HK-2 (cell line): ENCODE results near the gene BIK.

Experiments
- DNase-seq: peaks from one replicate; pipeline ENCODE4 v3.0.0-alpha.2; 2018; ENCODE audit not compliant: unreplicated experiment

Gene BIK, protein sequence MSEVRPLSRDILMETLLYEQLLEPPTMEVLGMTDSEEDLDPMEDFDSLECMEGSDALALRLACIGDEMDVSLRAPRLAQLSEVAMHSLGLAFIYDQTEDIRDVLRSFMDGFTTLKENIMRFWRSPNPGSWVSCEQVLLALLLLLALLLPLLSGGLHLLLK

DNA sequence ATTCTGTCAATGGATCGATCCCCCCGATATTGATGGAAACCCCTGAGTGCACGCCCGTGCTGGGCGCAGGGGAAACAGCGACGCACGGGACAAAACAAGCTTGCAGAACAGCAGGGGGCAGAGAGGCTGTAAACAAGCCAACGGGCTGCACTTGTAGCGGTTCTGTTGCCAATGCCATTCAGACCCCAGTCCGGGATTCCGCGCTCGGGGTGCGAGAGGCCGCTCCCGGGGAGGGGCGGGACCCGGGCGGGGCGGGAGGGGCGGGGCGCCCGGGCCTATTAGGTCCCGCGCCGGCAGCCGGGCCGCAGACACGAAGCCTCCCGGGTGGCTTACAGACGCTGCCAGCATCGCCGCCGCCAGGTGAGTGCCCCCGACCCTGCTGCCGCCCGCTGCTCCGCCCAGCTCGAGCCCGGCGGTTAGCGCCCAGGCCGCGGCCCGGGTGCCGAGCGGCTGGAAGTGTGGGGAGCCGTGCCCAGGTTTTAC is at the start of gene BIK:
TSS of gene BIK (plus strand) at position 307 of the 483 bp plus-strand sequence. CDS start 13,273 bp downstream, outside the sequence.
- DNase-seq = peak; percentile 50

DNA sequence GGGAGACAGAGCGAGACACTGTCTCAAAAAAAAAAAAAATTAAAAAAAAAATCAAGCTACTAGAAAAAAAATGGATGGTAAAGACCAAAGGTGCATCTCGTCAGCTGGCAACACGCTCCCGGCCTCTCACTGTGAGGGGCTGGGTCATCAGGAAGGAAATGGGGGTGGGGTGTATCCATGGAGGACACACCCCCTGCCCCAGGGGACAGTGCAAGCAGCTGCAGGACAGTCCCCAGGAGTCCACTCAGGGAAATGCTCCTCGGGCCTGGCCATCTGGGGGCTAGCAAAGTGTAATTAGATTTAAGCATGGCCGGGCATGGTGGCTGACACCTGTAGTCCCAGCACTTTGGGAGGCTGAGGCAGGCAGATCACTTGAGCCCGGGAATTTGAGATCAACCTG is 44.4 kb upstream of the BIK start:
- no peak for DNase-seq

DNA sequence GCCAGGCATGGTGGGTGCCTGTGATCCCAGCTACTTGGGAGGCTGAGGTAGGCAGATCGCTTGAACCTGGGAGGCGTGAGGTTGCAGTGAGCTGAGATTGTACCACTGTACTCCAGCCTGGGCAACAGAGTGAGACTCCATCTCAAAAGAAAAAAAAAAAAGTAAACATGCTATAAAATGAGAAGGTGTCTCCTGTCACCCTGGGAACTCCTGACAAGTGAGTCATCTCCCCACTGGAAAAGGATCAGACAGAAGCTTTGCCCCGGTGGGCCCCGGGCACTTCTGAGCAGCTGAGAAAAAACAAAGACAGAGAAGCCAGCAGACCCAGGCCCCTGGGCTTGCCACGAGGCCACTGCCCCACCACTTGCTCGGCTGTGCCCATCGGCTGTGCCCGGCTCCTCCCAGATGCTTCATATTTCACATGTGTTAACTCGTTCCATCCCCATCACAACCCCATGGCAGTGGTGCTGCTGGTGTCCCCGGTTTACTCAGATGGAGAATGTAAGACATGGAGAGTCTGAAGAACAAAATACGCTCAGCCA is 43.6 kb upstream of the BIK start:
- peak; percentile 55 for DNase-seq

DNA sequence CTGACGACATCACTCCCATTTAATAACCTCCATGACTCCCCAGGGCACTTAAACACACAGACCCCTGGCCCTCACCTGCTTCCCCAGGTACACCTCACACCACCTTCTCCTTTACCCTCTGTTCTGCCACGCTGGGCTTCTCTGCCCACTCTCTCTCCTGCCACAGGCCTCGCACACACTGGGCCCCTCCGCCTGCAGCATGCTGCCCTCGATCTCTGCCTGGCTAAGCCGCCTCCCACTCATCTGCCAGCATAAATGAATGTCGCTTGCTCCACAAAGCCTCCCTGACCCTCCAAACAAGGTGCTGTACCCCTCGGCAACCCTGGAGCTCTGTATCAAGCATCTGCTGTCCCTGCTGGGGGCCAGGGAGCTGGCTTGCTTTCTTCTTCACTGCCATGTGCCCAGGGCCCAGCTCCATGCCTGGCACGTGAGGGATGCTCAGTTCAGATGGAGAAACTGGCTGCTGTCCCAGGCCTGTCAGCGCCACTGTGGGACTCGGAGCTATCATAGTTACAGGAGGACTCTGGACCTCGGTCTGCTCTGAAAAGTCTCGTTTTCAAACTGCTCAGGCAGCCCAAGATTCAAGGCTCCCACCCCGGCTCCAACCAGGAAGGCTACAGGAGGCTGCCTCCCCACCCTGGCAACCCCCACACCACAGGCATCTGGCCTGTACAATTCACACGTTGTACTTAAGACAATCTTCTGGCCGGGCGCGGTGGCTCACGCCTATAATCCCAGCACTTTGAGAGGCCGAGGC is 33.3 kb upstream of the BIK start:
- no peak for DNase-seq

DNA sequence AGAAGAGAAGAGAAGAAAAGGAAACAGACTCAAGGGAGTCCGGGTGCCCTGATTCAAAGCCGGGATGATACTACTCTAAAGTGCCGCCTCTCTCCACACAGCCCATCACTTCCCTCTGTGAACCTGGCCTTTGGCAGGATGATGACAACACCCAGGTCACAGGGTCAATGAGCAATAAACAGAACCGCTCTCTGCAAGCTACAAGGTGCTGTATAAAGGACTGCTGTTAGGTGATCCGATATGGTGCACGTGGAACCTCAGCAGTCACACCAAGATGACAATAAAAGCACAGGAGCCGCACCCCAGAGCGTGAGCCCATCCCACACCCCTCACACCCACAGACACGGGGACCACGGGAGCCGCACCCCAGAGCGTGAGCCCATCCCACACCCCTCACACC is 32.0 kb upstream of the BIK start:
- no peak for DNase-seq

DNA sequence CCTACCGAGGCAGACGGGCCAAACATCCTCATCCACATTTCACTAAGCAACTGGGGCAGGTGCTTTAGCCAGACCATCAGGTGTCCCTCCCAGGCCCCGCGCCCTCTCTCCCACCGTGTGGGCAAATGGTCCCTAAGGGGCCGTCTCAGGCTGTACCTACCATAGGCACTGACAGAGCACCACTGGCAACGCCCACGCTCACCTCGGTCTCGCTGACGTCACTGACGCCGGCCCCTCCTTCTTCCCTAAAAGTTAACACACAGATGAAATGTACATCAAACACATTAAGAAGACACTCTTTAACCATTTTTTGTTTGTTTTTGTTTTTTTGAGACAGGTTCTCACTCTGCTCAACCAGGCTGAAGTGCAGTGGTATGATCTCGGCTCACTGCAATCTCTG is 30.8 kb upstream of the BIK start:
- no peak for DNase-seq

DNA sequence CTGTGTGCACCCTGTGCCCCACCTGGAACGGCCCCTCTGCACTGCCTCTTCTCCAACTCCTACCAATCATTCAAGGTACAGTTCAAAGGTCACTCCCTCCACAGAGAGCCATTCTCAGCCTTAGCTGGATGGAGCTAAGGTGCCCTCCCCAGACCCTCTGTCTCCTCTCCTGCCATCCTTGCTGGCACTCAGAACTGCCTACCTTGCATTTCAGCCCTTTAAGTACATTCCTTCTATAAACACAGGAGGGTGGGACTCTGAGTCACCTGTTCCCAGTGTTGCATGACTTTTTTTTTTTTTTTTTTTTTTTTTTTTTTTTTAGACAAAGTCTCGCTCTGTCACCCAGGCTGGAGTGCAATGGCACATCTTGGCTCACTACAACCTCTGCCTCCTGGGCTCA is 29.9 kb upstream of the BIK start:
- no peak for DNase-seq

DNA sequence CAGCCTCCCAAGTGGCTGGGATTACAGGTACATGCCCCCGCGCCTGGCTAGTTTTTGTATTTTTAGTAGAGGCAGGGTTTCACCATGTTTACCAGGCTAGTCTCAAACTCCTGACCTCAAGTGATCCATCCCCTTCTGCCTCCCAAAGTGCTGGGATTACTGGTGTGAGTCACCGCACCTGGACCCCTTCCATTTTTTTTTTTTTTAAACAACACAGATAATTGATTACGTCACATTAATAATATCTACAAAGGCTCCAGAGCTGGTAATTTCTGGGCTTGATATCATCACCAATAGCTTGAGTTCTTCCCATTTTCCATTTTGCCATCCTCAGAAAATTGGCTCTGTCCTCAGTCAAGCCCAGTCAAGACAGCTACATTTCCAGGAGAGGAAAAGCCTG is 28.6 kb upstream of the BIK start:
- no peak for DNase-seq

DNA sequence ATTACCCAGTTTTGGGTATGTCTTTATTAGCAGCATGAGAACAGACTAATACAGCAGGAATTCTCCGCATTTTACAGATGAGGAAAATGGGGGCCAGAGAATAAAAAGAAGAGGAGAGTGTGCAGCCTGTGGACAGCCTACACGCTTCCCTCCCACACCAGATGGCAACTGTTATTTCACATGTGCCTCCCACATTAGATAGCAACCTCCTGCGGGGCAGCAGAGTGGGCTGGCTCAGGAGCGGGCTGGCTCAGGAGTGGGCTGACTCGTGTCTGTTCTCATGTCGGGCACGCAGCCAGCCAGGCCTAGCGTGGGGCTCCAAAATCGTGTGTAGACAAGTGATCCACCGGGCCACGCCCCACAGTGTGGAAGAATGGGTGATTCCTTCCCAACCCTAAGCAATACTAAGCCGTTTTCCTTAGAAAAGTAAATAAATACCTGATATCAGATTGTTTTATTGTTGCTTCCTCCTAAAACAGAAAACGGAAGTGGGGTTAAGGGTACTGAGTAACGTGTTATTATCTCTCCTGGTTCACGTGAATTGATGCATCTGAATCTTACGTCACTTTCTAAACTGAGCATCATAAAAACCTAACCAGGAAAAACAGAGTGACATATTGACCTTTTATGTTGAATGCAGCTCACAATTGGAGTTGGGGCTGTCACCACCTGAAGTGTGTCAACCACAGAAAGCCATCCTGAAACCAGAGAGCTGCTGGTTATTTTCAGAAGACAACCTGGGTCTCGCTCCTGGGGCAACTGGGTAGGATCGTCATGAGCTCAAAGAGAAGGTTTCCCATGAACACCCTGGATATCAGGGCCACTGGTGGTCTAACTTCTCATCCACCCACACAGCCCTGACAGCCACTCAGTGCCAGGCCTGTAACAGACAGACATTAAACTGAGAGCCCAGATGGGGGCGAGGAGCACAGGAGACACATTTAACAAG is 24.6 kb upstream of the BIK start:
- no peak for DNase-seq

DNA sequence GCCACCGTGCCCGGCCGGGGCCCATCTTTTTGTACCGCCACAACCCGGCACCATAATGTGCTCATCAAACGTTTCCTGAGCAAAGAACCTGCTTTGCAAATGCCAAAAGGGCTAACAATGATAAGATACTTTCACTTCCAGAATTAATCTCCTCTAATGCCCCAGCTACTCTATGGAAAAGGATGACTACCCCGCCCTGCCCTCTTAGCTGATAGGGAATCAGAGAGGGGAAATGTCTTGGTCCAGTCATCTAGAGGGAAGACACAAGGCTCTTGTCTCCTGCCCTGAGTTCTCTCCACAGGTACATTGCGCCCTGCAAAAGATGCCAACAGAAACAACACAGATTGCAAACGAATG is 21.9 kb upstream of the BIK start:
- no peak for DNase-seq

DNA sequence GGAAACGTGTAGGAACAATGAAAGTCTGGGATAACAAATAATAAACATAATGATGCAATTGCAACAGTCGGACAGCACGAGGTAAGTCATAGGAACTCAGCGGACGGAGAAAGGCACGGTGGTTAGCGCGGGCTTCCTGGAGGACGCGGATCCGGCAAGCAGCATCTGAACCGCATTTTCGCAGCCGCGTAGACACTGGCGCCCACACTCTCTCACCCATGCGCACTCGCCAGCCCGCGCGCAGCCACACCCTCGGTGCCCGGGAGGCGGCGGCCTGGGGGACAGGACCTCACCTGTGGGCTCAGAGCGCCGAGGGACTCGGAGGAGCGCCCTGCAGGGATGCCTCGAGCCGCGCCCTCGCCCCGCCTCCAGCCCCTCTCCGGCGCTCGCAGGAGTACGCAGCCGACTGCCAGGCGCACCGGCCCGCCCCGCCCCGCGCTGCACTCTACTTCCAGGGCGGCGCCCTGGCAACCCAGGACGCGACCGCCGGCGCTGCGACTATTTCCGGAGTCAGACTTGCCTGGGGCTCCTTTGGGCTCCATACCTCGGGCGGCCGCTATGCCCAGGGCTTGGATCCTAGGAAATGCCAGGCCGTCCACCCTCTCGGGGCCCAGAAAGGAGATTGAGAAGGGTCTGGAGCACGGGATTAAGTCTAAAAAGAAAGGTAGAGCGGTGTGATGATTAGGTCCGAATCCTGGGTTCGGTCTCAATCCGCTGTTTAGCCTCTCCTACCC is 21.4 kb upstream of the BIK start, which contains the start of gene TTLL1:
TSS of gene TTLL1 (minus strand) at position 408 of the 734 bp plus-strand sequence. CDS start 13,805 bp downstream, outside the sequence.
- DNase-seq = peak; percentile 87

DNA sequence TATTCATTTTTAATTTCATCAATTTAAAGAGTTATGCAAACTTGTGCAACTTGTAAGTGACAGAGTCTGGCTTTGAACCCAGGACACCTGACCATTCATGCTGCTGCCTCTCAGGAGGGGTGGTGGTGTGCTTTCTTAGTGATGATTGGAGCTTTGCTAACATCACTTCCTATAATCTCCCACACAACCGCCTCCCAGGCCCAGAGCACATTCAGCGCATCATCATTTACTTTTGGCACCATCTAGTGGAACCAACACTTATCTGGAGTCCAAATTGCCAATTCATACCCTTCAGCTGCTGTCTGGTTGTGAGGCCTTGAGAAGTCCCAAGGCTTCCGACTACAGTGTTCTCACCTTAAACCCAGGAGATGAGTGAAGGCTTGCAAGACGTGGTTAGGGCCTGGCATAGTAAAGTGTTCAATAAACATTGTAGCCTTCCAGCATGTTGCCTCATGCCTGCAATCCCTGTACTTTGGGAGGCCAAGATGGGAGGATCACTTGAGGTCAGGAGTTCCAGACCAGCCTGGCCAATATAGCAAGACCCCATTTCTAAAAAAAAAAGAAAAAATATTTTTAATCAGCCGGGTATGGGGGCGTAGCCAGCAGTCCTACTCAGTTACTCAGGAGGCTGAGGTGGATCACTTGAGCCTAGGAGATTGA is 20.3 kb upstream of the BIK start:
- peak; percentile 62 for DNase-seq

DNA sequence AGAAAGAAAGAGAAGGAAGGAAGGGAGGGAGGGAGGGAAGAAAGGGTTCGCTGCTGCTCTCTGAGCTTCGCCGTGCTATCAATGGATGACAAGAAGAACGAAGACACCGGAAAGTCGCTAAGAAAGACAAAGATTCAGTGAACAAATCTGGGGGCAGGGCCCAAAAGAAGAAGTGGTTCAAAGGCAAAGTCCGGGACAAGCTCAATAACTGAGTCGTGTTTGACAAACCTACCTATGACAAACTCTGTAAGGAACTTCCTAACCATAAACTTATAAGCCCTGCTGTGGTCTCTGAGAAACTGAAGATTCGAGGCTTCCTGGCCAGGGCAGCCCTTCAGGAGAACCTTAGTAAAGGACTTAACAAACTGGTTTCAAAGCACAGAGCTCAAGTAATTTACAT is 18.5 kb upstream of the BIK start:
- no peak for DNase-seq

DNA sequence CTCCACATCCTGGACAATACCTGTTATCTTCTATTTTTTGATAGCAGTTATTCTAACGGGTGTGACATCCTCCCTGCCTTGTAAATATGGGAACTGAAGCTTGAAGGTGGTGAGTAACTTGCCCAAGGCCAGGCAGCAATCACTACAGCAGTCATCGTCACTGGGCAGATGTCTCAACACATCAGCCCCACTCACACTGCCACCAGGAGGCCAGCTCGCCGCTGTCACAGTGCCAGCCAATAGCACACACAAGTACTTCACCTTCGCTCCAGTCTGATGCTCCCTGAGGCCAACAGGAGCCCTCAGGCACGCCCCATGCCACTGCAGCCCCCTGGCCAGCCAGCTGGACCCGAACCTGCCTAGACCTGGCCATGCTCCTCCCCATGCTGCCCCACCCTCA is 16.5 kb upstream of the BIK start:
- peak; percentile 35 for DNase-seq

DNA sequence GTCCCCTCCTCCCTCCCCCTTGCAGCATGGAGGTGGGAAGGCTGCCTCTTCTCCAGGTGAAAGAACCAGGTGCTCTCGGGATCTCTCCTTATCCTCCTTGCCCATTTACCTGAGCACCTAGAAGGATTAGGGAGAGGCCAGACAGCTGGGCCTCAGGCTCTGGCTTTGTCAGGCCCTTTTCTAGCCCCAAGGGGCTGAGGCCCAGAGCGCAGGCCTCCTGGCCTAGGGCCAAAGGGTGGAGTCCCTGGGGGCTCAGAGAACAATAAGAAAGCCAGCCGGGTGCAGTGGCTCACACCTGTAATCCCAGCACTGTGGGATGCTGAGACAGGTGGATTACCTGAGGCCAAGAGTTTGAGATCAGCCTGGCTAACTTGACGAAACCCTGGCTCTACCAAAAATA is 16.0 kb upstream of the BIK start:
- no peak for DNase-seq

DNA sequence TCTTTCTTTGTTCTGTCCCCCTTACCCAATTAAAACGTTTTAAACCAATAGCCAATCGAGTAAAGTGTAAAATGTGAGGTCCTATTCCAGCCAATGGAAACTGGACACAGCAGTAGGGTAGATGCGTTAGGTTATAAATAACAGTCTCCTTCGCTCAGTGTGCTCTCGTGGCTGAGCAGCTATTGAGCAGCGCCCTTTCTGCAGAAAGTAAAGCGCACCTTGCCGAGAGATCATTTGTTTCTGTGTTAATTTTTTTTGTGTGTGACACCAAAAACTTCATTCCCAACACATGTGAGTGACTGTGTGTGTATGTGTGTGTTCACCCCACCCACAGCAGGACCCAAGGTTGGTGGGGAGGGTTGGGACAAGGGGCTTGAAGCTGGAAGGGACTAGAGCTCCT is 14.1 kb upstream of the BIK start:
- no peak for DNase-seq

DNA sequence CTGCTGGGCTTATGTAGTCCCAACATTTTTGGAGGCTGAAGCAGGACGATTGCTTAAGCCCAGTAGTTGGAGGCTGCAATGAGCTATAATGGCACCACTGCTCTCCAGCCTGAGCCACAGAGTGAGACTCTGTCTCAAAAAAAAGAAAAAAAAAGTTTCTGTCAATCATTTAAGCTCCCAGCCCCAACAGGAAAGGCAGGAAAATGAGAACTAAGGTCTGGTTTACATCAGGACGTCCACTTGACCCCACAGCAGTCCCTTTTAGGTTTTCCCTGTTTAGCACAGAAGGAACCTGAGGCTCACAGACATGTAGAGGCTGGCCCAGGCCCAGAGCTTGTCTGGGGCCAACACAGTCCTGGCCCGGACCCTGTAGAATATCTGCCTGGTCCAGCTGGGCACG is 12.2 kb upstream of the BIK start:
- DNase-seq = no peak

DNA sequence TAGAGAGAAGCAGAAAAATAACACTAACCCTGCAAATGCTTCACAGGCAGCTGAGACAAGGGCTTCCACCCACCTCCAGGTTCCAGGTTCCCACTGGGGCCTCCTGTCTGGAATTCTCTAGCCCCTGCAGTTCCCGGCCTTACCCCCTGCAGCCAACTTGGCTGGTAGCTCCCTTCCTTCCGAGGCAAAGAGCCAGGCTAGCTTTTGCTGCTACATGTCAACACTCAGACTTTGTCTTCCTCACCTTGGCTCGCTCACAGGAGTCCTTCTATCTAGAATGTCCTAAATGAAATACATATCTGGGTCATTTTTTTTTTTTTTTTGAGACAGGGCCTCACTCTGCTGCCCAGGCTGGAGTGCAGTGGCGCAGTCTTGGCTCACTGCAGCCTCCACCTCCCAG is 11.5 kb upstream of the BIK start:
- no peak for DNase-seq

DNA sequence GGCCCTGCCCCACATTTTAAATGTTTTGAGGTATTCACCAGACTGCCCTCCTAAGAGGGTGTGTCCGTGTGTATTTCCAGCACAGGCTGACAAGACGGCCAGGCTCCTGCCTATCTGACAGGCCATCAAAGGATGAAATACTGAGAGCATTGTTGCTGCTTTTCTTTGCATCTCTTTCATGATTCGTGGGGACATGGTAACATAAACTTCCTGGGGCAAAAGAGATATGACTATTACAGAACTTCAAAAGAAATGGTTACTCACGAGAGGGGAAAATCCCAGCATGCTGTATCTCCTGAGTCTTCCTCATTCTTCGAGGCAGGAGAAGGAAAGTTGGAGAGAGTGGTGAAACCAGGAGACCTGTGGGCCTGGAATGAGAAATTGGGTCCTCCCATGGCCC is 10.3 kb upstream of the BIK start:
- no peak for DNase-seq

DNA sequence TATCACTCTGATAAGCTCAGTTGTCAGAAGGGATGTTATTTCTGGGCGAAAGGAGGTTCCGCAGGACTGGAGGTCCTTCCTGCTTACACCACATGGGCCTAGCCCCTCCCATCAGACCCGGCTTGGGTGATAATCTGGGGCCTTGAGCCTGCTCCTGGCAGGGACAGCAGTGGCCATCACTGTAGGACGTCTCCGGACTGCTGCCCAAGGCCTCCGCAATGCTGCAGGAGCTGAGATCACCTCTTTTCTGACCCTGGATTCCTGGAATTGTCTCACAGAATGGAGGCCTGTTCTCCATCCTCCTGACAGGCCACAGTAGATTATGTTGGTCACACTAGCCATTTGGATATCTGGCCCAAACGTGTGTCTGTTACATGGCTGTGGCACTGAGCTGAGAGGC is 9.2 kb upstream of the BIK start:
- no peak for DNase-seq

DNA sequence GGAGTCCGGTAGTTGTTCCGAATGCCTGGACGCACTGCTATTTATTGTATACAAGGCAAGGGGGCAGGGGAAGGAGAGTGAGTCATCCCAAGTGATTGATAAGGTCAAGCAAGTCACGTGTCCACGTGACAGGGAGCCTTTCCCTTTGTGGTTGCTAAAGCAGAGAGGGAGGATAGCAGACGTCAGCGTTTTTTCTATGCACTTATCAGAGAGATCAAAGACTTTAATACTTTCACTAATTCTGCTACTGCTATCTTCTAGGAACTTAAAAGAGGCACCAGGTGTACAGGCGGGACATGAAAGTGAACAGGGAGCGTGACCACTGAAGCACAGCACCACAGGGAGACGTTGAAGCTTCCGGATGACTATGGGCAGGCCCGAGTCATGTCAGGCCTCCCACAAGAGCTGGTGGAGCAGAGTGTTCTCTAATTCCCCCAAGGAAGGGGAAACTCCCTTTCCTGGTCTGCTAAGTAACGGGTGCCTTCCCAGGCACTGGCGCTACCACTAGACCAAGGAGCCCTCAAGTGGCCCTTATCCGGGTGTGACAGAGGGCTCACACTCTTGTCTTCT is 6.4 kb upstream of the BIK start:
- DNase-seq = peak; percentile 60
